Prostate gland (tissue), 2 donors: ENCODE measurements around the gene NLRX1. TPM values are rescaled to one million over a fixed set of nuclear protein-coding genes. Genes with fewer than 3 reads are reported as not detected.
"Not testable (repeated sequence)": the region's sequence is repeated elsewhere in the genome, so short reads cannot be mapped to it uniquely, and the experiment has no call there.

Experiments used
- DNase-seq: peaks from one replicate; pipeline ENCODE4 v3.0.0-alpha.2; 2019; ENCODE audit warnings: low spot score
- H3K27ac ChIP-seq, 2 donors: fragments of 200-600 bp; sonication (generic); 2 replicates each; pipeline ENCODE4 v1.5.1; 2017 to 2019
- H3K27me3 ChIP-seq: fragments of 200-600 bp; sonication (generic); replicated peaks from 2 replicates; pipeline ENCODE4 v1.5.1; 2019; ENCODE audit not compliant: insufficient read depth
- H3K36me3 ChIP-seq, 2 donors: fragments of 200-600 bp; sonication (generic); 1 replicate in 1 of 2; 2 replicates in 1 of 2; pipeline versions ENCODE4 v1.5.1 to v1.8.1; 2017 to 2019
- H3K4me1 ChIP-seq: fragments of 200-600 bp; sonication (generic); replicated peaks from 2 replicates; pipeline ENCODE4 v1.5.1; 2019
- H3K4me3 ChIP-seq, 2 donors: fragments of 200-600 bp; sonication (generic); 2 replicates each; pipeline ENCODE4 v1.5.1; 2017 to 2019
- H3K9me3 ChIP-seq: fragments of 200-600 bp; sonication (generic); 2 replicates; pipeline ENCODE4 v1.5.1; 2017
- CTCF ChIP-seq, 4 experiments: fragments of 200-600 bp in 2 of 4; fragments of 450-650 bp in 2 of 4; sonication (generic) in 2 of 4; IDR thresholded peaks; 1 replicate in 3 of 4; 2 replicates in 1 of 4; pipeline ENCODE4 v1.5.1; 2016 to 2019; ENCODE audit warnings: antibody characterized with exemption in 4 of 4, mild to moderate bottlenecking in 2 of 4, moderate library complexity in 2 of 4
- POLR2A ChIP-seq: fragments of 450-650 bp; IDR thresholded peaks from one replicate; pipeline ENCODE4 v1.6.1; 2016; ENCODE audit warnings: antibody characterized with exemption, mild to moderate bottlenecking
- POLR2AphosphoS5 ChIP-seq: sonication (generic); formaldehyde crosslinking; IDR thresholded peaks from one replicate; pipeline ENCODE4 v1.6.1; 2017; ENCODE audit warnings: antibody characterized with exemption
- WGBS: methylation state at CpG from one replicate; pipeline ENCODE4 v1.1.5; 2018; 5-methylcytosine and 5-hydroxymethylcytosine counted together
- intact Hi-C: fragments of 100-400 bp; cut with DNase I; formaldehyde crosslinking; loops from one replicate; pipeline ENCODE4 v1.14.2; 2022
- total RNA-seq, 2 donors: library from RNA; depleted of rRNA; stranded (reverse); fragments of >200 nt; gene quantifications; one replicate each; pipeline ENCODE4 v1.1.0, GENCODE V29; 2016

The NLRX1 gene
- total RNA-seq, 2 donors from 2014 or later = 18.8 to 26.1 TPM

DNA sequence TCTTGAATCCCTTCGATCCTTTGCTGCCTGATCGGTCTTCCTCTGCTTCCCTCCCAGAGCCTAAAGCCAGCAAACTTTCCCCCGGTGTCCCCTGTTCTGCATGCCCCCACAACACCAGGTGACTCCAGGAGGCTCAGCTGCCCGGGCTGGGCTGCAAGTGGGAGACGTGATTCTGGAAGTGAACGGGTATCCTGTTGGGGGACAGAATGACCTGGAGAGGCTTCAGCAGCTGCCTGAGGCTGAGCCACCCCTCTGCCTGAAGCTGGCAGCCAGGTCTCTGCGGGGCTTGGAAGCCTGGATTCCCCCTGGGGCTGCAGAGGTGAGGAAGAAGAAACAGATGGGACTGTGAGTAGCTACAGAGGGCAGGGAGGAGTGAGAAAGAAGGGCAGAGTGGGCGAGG lies 20.4 kb downstream of the NLRX1 start:
- no peak for TF ChIP-seq CTCF (IDR thresholded peaks at IDR 0.05)
- TF ChIP-seq POLR2A = no peak
- no peak for TF ChIP-seq POLR2AphosphoS5
- 83% methylated on average over 8 of the region's 8 CpGs for WGBS
- no peaks in the 10 kb centered on the region for H3K4me1 ChIP-seq

GRCh38 chr11:119189393-119189792 lies 20.9 kb downstream of the NLRX1 start:
- DNase-seq = no peak
- intact Hi-C loops = no loop called here

More for the DNA sequence above, 20.4 kb downstream of the NLRX1 start:
- H3K4me3 ChIP-seq = no peak overlapping the region
- no peak for DNase-seq
- no peaks in the 10 kb centered on the region for H3K36me3 ChIP-seq
- intact Hi-C loops = no loop called here
- no peak overlapping the region for H3K27ac ChIP-seq
- no peaks in the 10 kb centered on the region for H3K9me3 ChIP-seq
- no peaks in the 10 kb centered on the region for H3K27me3 ChIP-seq

GRCh38 chr11:119190531-119190930 lies 22.0 kb downstream of the NLRX1 start:
- no peaks in the 10 kb centered on the region for H3K27me3 ChIP-seq
- H3K4me1 ChIP-seq = no peaks in the 10 kb centered on the region
- H3K9me3 ChIP-seq = no peaks in the 10 kb centered on the region
- WGBS = 77% methylated on average over 9 of the region's 9 CpGs
- no peaks in the 10 kb centered on the region for H3K36me3 ChIP-seq
- no peak for TF ChIP-seq POLR2AphosphoS5
- no peak for TF ChIP-seq POLR2A
- TF ChIP-seq CTCF (IDR thresholded peaks at IDR 0.05) = no peak
- H3K27ac ChIP-seq = no peak overlapping the region
- DNase-seq = no peak
- intact Hi-C loops = no loop called here
- H3K4me3 ChIP-seq = no peak overlapping the region

More at GRCh38 chr11:119189393-119189792, 20.9 kb downstream of the NLRX1 start:
- H3K36me3 ChIP-seq = no peaks in the 10 kb centered on the region
- no peak overlapping the region for H3K4me3 ChIP-seq
- no peak overlapping the region for H3K27ac ChIP-seq
- H3K9me3 ChIP-seq = no peaks in the 10 kb centered on the region
- no peak for TF ChIP-seq CTCF (IDR thresholded peaks at IDR 0.05)
- TF ChIP-seq POLR2A = no peak
- TF ChIP-seq POLR2AphosphoS5 = no peak
- 85% methylated on average over 4 of the region's 4 CpGs for WGBS
- no peaks in the 10 kb centered on the region for H3K27me3 ChIP-seq
- no peaks in the 10 kb centered on the region for H3K4me1 ChIP-seq

- DNase-seq, H3K4me1 ChIP-seq, intact Hi-C loops, H3K36me3 ChIP-seq, H3K9me3 ChIP-seq, H3K4me3 ChIP-seq, H3K27me3 ChIP-seq, H3K27ac ChIP-seq: not testable (repeated sequence)
- WGBS = 92% methylated on average over 14 of the region's 14 CpGs
Measured at GRCh38 chr11:119191265-119191664, 22.7 kb downstream of the NLRX1 start.

GRCh38 chr11:119192111-119192510 lies 23.6 kb downstream of the NLRX1 start:
- TF ChIP-seq CTCF (IDR thresholded peaks at IDR 0.05) (no peak), POLR2AphosphoS5 (no peak), POLR2A (no peak)
- DNase-seq = no peak
- no peaks in the 10 kb centered on the region for H3K9me3 ChIP-seq
- WGBS = 92% methylated on average over 3 of the region's 3 CpGs
- no peak overlapping the region for H3K4me3 ChIP-seq
- no peaks in the 10 kb centered on the region for H3K36me3 ChIP-seq
- H3K27me3 ChIP-seq = no peaks in the 10 kb centered on the region
- intact Hi-C loops = no loop called here
- H3K27ac ChIP-seq = no peak overlapping the region
- no peaks in the 10 kb centered on the region for H3K4me1 ChIP-seq
